Endodermal cell (in vitro differentiated cells): ENCODE measurements around the gene PCDHA2. TPM values are rescaled to one million over a fixed set of nuclear protein-coding genes. Genes with fewer than 3 reads are reported as not detected.
A peak's percentile ranks its signal among the peaks of the same experiment; 100 is the strongest.
"Not testable (repeated sequence)": the region's sequence is repeated elsewhere in the genome, so short reads cannot be mapped to it uniquely, and the experiment has no call there.

Experiments
- DNase-seq: peaks from one replicate; pipeline ENCODE4 v3.0.0-alpha.2; 2017
- H3K27ac ChIP-seq: 2 replicates; pipeline ENCODE4 v1.5.1; 2013; ENCODE audit warnings: mild to moderate bottlenecking, low read depth, low read length, moderate library complexity
- H3K27me3 ChIP-seq: 2 replicates; pipeline ENCODE4 v1.6.1; 2013; ENCODE audit warnings: mild to moderate bottlenecking, low read length, moderate library complexity; ENCODE audit not compliant: insufficient read depth, control insufficient read depth, poor library complexity, severe bottlenecking
- H3K36me3 ChIP-seq: 2 replicates; pipeline ENCODE4 v1.7.0; 2013; ENCODE audit warnings: mild to moderate bottlenecking, low read length, moderate library complexity; ENCODE audit not compliant: control insufficient read depth, insufficient read depth
- H3K4me1 ChIP-seq: one replicate; pipeline ENCODE4 v1.7.0; 2013; ENCODE audit warnings: low read length; ENCODE audit not compliant: control insufficient read depth, insufficient read depth
- H3K4me3 ChIP-seq: 2 replicates; pipeline ENCODE4 v1.5.1; 2013; ENCODE audit warnings: mild to moderate bottlenecking, low read length, moderate library complexity
- H3K9ac ChIP-seq: 2 replicates; pipeline ENCODE4 v1.6.1; 2013; ENCODE audit warnings: mild to moderate bottlenecking, low read length, moderate library complexity; ENCODE audit not compliant: poor library complexity, severe bottlenecking; ENCODE audit errors: extremely low read depth
- H3K9me3 ChIP-seq: 2 replicates; pipeline ENCODE4 v1.6.1; 2013; ENCODE audit warnings: mild to moderate bottlenecking, low read length, moderate library complexity; ENCODE audit not compliant: control insufficient read depth
- H3K27ac Mint-ChIP-seq: 2 replicates; pipeline ENCODE4 v1.8.0; 2020; ENCODE audit warnings: mixed read lengths
- H3K27me3 Mint-ChIP-seq: 2 replicates; pipeline ENCODE4 v1.8.0; 2021; ENCODE audit warnings: mild to moderate bottlenecking, mixed read lengths; ENCODE audit not compliant: insufficient read depth
- H3K36me3 Mint-ChIP-seq: 2 replicates; pipeline ENCODE4 v1.8.0; 2020; ENCODE audit warnings: low read depth, mixed read lengths
- H3K4me1 Mint-ChIP-seq: 2 replicates; pipeline ENCODE4 v1.8.0; 2020; ENCODE audit warnings: mixed read lengths
- H3K4me3 Mint-ChIP-seq: 2 replicates; pipeline ENCODE4 v1.8.0; 2020; ENCODE audit warnings: mild to moderate bottlenecking, moderate library complexity, mixed read lengths
- H3K9me3 Mint-ChIP-seq: 2 replicates; pipeline ENCODE4 v1.8.0; 2020; ENCODE audit warnings: mild to moderate bottlenecking, mixed read lengths
- WGBS, 2 experiments: methylation state at CpG; one replicate each; pipeline versions ENCODE4 v1.1.5 to v1.1.7; 2013; ENCODE audit warnings: missing lambda C conversion rate in 2 of 2, mixed read lengths in 1 of 2; ENCODE audit not compliant: insufficient coverage in 1 of 2, insufficient read length in 1 of 2; 5-methylcytosine and 5-hydroxymethylcytosine counted together
- total RNA-seq, 2 donors: library from RNA; stranded (reverse); fragmentation: NEBNext Ultra II Directional in 1 of 2; extraction: Animal tissue kit (Norgen Biotek cat#: 25700) in 1 of 2; gene quantifications; 2 replicates in 1 of 2; 3 replicates in 1 of 2; pipeline ENCODE4 v1.2.1, GENCODE V29; 2021
- TF ChIP-seq, protein P1 (sequence below): fragments of 200-600 bp; sonication (generic); conservative IDR thresholded peaks from 2 replicates; pipeline ENCODE4 v1.5.0; 2021; ENCODE audit warnings: antibody characterized with exemption, mild to moderate bottlenecking

The PCDHA2 gene
- total RNA-seq, 2 donors from 2014 or later = 1.4 to 2.3 TPM

DNA sequence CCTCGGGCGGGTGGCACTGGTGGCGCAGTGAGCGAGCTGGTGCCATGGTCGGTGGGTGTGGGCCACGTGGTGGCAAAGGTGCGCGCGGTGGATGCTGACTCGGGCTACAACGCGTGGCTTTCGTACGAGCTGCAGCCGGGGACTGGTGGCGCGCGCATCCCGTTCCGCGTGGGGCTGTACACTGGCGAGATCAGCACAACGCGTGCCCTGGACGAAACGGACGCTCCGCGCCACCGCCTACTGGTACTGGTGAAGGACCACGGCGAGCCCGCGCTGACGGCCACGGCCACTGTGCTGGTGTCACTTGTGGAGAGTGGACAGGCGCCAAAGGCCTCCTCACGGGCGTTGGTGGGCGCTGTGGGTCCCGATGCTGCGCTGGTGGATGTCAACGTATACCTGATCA is 14.2 kb downstream of the PCDHA2 start:
- Mint-ChIP-seq H3K9me3 (no peaks in the 10 kb centered on the region), H3K27me3 (no peaks in the 10 kb centered on the region), H3K36me3 (peaks cover 7% of the 10 kb centered on the region), H3K4me3 (no peak overlapping the region), H3K27ac (no peak overlapping the region), H3K4me1 (no peaks in the 10 kb centered on the region)
- Histone ChIP-seq H3K4me1 (no peaks in the 10 kb centered on the region), H3K9ac (no peak overlapping the region), H3K36me3 (no peaks in the 10 kb centered on the region), H3K27me3 (no peaks in the 10 kb centered on the region), H3K27ac (no peak overlapping the region), H3K4me3 (no peak overlapping the region), H3K9me3 (no peaks in the 10 kb centered on the region)
- TF ChIP-seq, protein P1, sequence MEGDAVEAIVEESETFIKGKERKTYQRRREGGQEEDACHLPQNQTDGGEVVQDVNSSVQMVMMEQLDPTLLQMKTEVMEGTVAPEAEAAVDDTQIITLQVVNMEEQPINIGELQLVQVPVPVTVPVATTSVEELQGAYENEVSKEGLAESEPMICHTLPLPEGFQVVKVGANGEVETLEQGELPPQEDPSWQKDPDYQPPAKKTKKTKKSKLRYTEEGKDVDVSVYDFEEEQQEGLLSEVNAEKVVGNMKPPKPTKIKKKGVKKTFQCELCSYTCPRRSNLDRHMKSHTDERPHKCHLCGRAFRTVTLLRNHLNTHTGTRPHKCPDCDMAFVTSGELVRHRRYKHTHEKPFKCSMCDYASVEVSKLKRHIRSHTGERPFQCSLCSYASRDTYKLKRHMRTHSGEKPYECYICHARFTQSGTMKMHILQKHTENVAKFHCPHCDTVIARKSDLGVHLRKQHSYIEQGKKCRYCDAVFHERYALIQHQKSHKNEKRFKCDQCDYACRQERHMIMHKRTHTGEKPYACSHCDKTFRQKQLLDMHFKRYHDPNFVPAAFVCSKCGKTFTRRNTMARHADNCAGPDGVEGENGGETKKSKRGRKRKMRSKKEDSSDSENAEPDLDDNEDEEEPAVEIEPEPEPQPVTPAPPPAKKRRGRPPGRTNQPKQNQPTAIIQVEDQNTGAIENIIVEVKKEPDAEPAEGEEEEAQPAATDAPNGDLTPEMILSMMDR = no peak
- 95 to 98% methylated on average over 36 to 43 of the region's 43 CpGs for WGBS, 2 experiments
- DNase-seq = peak; percentile 30

DNA sequence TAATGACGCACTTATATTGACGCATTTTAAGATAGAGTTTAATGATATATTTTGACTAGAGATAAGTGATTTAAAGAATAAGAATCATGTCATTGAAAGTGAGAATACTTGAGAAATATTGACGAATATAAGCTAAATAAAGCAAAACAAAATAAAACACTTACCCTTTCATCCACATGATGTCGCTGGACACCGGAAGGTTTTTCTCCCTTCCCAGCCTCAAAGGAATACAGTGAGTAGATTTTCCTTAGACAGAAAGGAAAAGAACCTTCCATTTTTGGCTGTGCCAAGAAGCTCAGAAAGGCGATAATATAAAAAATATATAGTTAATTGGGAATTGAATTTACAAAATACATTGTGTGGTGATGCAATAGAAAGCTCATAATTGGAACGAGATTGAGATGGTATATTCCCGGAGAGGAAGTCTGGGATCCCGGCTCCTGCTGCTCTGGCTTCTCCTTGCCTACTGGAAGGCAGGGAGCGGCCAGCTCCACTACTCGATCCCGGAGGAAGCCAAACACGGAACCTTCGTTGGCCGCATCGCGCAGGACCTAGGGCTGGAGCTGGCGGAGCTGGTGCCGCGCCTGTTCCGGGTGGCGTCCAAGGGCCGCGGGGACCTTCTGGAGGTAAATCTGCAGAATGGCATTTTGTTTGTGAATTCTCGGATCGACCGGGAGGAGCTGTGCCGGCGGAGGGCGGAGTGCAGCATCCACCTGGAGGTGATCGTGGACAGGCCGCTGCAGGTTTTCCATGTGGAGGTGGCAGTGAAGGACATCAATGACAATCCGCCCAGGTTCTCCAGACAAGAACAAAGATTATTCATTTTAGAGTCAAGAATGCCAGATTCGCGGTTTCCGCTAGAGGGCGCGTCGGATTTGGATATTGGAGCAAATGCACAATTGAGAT is 27.0 kb downstream of the PCDHA2 start, which contains the start of gene PCDHA5:
TSS of gene PCDHA5 (plus strand) at position 239 of the 906 bp plus-strand sequence.
- 89 to 92% methylated on average over 31 to 39 of the region's 39 CpGs for WGBS, 2 experiments
- peaks cover 2% of the 10 kb centered on the region for H3K9me3 Mint-ChIP-seq
- peaks cover 4% of the 10 kb centered on the region for H3K4me1 Mint-ChIP-seq
- no peaks in the 10 kb centered on the region for H3K4me1 ChIP-seq
- no peaks in the 10 kb centered on the region for H3K27me3 Mint-ChIP-seq
- no peak within 1 kb of the TSS for H3K4me3 ChIP-seq
- H3K27ac Mint-ChIP-seq = no peak within 1 kb of the TSS
- no peak within 1 kb of the TSS for H3K9ac ChIP-seq
- TF ChIP-seq, protein P1 = peak; percentile 55
- peak within 1 kb of the TSS; percentile 45 for H3K4me3 Mint-ChIP-seq
- no peak within 1 kb of the TSS for H3K27ac ChIP-seq
- peaks cover 21% of the 10 kb centered on the region for H3K36me3 Mint-ChIP-seq
- no peaks in the 10 kb centered on the region for H3K27me3 ChIP-seq
- no peaks in the 10 kb centered on the region for H3K9me3 ChIP-seq
- peak; percentile 50 for DNase-seq
- no peaks in the 10 kb centered on the region for H3K36me3 ChIP-seq

DNA sequence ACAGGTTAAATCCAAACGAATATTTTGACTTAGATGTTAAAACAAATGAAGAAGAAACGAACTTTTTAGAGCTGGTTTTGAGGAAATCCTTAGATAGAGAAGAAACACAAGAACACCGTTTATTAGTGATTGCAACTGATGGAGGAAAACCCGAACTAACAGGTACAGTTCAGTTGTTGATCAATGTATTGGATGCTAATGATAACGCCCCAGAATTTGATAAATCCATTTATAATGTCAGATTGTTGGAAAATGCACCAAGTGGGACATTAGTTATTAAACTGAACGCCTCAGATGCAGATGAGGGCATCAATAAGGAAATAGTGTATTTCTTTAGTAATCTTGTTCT is 27.6 kb downstream of the PCDHA2 start:
- H3K36me3 Mint-ChIP-seq = peaks cover 21% of the 10 kb centered on the region
- no peak overlapping the region for H3K27ac Mint-ChIP-seq
- Histone ChIP-seq H3K9ac (no peak overlapping the region), H3K36me3 (no peaks in the 10 kb centered on the region), H3K9me3 (no peaks in the 10 kb centered on the region), H3K27ac (no peak overlapping the region), H3K4me1 (no peaks in the 10 kb centered on the region), H3K4me3 (no peak overlapping the region), H3K27me3 (no peaks in the 10 kb centered on the region)
- WGBS, 2 experiments = 87 to 90% methylated on average over 6 of the region's 6 CpGs
- peak overlapping the region; percentile 45 for H3K4me3 Mint-ChIP-seq
- TF ChIP-seq, protein P1 = no peak
- H3K9me3 Mint-ChIP-seq = peaks cover 2% of the 10 kb centered on the region
- DNase-seq = no peak
- H3K4me1 Mint-ChIP-seq = peaks cover 8% of the 10 kb centered on the region
- H3K27me3 Mint-ChIP-seq = no peaks in the 10 kb centered on the region

DNA sequence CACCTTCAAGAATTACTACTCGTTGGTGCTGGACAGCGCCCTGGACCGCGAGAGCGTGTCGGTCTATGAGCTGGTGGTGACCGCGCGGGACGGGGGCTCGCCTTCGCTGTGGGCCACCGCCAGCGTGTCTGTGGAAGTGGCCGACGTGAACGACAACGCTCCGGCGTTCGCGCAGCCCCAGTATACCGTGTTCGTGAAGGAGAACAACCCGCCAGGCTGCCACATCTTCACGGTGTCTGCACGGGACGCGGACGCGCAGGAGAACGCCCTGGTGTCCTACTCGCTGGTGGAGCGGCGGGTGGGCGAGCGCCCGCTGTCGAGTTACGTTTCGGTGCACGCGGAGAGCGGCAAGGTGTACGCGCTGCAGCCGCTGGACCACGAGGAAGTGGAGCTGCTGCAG is 28.3 kb downstream of the PCDHA2 start:
- not testable (repeated sequence) for H3K27ac Mint-ChIP-seq, DNase-seq, H3K4me1 ChIP-seq, H3K9me3 Mint-ChIP-seq, H3K4me3 ChIP-seq, H3K27me3 Mint-ChIP-seq, H3K9me3 ChIP-seq, H3K4me1 Mint-ChIP-seq, H3K4me3 Mint-ChIP-seq, H3K9ac ChIP-seq, H3K36me3 ChIP-seq, H3K27me3 ChIP-seq, H3K27ac ChIP-seq
- 95 to 97% methylated on average over 25 to 48 of the region's 48 CpGs for WGBS, 2 experiments
- H3K36me3 Mint-ChIP-seq = peaks cover 21% of the 10 kb centered on the region
